GM12801 (cell line): ENCODE data around the gene SLC46A2.
A peak's percentile ranks its signal among the peaks of the same experiment; 100 is the strongest.

ENCODE experiments used
- TF ChIP-seq, protein P1 (sequence below): IDR thresholded peaks from one replicate; pipeline ENCODE4 v1.5.1; 2011; ENCODE audit warnings: control low read depth; ENCODE audit not compliant: insufficient read length; ENCODE audit errors: extremely low read depth

SLC46A2 gene

DNA sequence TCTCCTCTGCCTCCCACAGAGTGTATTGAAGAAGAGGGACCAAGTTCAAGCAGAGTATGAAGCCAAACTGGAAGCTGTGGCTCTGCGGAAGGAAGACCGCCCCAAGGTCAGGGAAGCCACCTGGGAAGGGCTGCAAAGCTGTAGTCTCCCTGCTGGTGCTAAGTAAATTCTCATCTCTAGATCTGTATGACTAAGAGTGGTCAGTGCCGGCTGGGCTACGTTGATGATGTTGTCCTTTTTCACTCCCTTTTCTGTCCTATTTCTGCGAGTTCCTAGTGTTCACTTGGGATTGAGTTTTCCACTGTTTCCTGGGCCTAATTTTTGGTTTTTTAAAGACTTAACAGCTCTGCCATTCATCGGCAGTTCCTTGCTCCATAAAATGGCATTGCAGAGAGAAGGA is 39.8 kb downstream of the SLC46A2 start:
- TF ChIP-seq, protein P1, sequence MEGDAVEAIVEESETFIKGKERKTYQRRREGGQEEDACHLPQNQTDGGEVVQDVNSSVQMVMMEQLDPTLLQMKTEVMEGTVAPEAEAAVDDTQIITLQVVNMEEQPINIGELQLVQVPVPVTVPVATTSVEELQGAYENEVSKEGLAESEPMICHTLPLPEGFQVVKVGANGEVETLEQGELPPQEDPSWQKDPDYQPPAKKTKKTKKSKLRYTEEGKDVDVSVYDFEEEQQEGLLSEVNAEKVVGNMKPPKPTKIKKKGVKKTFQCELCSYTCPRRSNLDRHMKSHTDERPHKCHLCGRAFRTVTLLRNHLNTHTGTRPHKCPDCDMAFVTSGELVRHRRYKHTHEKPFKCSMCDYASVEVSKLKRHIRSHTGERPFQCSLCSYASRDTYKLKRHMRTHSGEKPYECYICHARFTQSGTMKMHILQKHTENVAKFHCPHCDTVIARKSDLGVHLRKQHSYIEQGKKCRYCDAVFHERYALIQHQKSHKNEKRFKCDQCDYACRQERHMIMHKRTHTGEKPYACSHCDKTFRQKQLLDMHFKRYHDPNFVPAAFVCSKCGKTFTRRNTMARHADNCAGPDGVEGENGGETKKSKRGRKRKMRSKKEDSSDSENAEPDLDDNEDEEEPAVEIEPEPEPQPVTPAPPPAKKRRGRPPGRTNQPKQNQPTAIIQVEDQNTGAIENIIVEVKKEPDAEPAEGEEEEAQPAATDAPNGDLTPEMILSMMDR, result no peak

DNA sequence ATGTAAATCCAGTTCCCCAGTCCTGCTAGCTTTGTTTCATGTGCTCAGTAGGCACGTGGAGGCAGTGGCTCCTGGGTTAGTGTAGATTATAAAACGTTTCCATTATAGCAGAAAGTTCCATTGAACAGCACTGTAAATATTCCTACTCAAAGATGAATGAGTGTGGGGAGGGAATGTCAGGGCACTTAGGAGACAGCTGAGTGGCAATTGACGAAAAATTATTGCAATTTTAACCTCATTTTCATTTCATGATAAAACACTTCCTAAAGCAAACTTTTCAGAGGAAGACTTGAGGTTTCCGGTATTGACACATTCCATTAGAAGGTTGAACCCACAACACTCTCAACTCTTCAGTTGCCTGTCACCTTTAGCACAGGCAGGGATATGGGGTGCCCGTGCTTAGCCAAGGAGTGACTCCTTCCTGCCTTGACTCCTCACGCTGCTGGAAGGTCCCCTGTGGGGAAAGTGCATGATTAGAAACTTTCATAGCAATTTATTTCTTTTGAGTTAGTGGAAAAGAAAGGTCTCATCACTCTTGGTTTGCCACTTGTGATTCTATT is 41.2 kb downstream of the SLC46A2 start:
- TF ChIP-seq, protein P1, result no peak

GRCh38 chr9:112848316-112849151 is 42.1 kb downstream of the SLC46A2 start:
- TF ChIP-seq, protein P1, result no peak

DNA sequence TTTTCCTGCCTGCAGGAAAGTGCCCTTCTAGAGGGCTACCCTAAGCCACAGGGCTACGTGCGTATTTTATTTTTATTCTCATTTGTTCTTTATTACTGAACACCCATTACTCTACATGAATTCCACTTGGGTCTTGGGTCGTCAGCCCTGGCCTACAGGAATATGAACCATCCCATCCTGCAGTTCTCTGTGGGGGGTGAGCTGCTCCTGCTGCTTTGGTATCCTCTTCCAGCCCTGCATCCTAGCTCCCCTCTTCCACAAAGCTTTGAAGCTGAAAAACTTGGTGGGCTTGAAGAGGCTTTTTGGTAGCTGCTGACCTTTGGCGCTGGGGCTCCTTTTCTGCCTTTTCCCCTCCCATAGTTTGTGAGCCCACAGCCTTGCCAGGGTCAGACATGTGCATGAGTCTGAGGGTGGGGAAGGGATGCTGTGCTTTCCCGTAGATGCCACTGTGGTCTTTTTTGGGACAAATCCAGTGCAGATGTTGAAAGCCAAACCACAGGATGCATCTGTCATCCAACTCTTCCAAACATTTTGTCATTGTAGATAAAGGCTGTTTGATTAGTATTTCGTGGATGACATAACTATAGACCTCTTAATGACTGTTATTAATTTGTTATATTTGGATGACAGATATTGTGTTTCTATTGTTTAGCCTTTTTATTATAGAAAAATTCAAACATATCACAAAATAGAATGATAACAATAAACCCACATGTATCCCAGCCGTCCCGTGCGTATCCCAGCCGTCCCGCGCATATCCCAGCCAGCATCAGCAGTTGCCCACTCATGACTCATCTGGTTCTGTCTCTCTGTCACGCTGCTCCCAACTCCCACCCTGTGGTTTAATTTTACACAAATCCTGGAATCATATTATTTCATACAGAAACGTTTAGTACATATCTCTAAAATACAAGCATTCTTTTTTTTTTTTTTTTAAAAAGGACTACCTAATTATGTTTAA is 43.9 kb downstream of the SLC46A2 start:
- TF ChIP-seq, protein P1, result no peak

GRCh38 chr9:112844771-112845542 is 45.7 kb downstream of the SLC46A2 start:
- TF ChIP-seq, protein P1, result peak; percentile 45

- TF ChIP-seq, protein P1, result no peak
These were observed 48.1 kb downstream of the SLC46A2 start for GRCh38 chr9:112842555-112842954.
